Right ventricle myocardium inferior (tissue), 1 donor: ENCODE results near the gene LYPD1. TPM values are rescaled to one million over a fixed set of nuclear protein-coding genes. Genes with fewer than 3 reads are reported as not detected.

ENCODE experiments used
- ATAC-seq: fragments of 200-7000 bp; cut with Tn5 transposase; one replicate; pipeline ENCODE4 v1.9.1; 2020; ENCODE audit warnings: mild to moderate bottlenecking, moderate library complexity
- DNase-seq: peaks from one replicate; pipeline ENCODE4 v3.0.0; 2021; ENCODE audit errors: missing footprints
- intact Hi-C: fragments of 100-400 bp; cut with DNase I; formaldehyde crosslinking; loops from one replicate; pipeline ENCODE4 v1.11.0; 2022
- total RNA-seq: library from RNA; stranded (reverse); fragmentation: NEBNext Ultra II Directional; extraction: Animal tissue kit (Norgen Biotek cat#: 25700); gene quantifications from one replicate; pipeline ENCODE4 v1.2.1, GENCODE V29; 2021
- donor health status: DM: no; HTN: yes; CAD: no; lungs with severe emphysema.

LYPD1 gene
- total RNA-seq, 1 donor from 2014 or later: not detected

- intact Hi-C loops: no loop called here
- peak; percentile 70 for DNase-seq
- peak; percentile 58 for ATAC-seq
These were observed 618 bp upstream of the LYPD1 start for GRCh38 chr2:132670496-132671150.

GRCh38 chr2:132668987-132669907 is 758 bp downstream of the LYPD1 start:
- ATAC-seq (no peak), DNase-seq (no peak)
- intact Hi-C loops: no loop called here

- no peak for ATAC-seq
- DNase-seq: no peak
- intact Hi-C loops: no loop called here
These were observed 1.7 kb downstream of the LYPD1 start for GRCh38 chr2:132668189-132668823.

GRCh38 chr2:132667706-132668105 is 2.3 kb downstream of the LYPD1 start:
- DNase-seq (no peak), ATAC-seq (no peak)
- intact Hi-C loops: no loop called here

- no peak for ATAC-seq
- no peak for DNase-seq
- intact Hi-C loops: no loop called here
These were observed 4.4 kb downstream of the LYPD1 start for GRCh38 chr2:132665401-132666140.

- intact Hi-C loops: no loop called here
- DNase-seq (no peak), ATAC-seq (no peak)
These were observed 5.9 kb downstream of the LYPD1 start for GRCh38 chr2:132664096-132664495.

GRCh38 chr2:132662732-132663131 is 7.3 kb downstream of the LYPD1 start:
- ATAC-seq: no peak
- intact Hi-C loops: no loop called here
- DNase-seq: no peak

GRCh38 chr2:132659331-132659730 is 10.7 kb downstream of the LYPD1 start:
- no peak for DNase-seq
- intact Hi-C loops: no loop called here
- no peak for ATAC-seq

- intact Hi-C loops: no loop called here
- no peak for ATAC-seq
These were observed 13.6 kb downstream of the LYPD1 start for GRCh38 chr2:132656266-132656975.

GRCh38 chr2:132654968-132655367 is 15.0 kb downstream of the LYPD1 start:
- ATAC-seq: no peak
- no peak for DNase-seq
- intact Hi-C loops: no loop called here

More at GRCh38 chr2:132656266-132656975, 13.6 kb downstream of the LYPD1 start:
- DNase-seq: no peak

- ATAC-seq: no peak
- intact Hi-C loops: no loop called here
- DNase-seq: no peak
These were observed 15.7 kb downstream of the LYPD1 start for GRCh38 chr2:132654335-132654734.

- intact Hi-C loops: no loop called here
- ATAC-seq: no peak
- DNase-seq: no peak
These were observed 17.5 kb downstream of the LYPD1 start for GRCh38 chr2:132652474-132652873.

GRCh38 chr2:132651115-132652045 is 18.6 kb downstream of the LYPD1 start:
- DNase-seq (no peak), ATAC-seq (peak; percentile 44)
- intact Hi-C loops: no loop called here

- intact Hi-C loops: no loop called here
- no peak for ATAC-seq
These were observed 23.4 kb downstream of the LYPD1 start for GRCh38 chr2:132646540-132647108.

GRCh38 chr2:132645722-132646539 is 24.1 kb downstream of the LYPD1 start:
- no peak for DNase-seq
- peak; percentile 39 for ATAC-seq
- intact Hi-C loops: no loop called here

More at GRCh38 chr2:132646540-132647108, 23.4 kb downstream of the LYPD1 start:
- no peak for DNase-seq

- ATAC-seq (no peak), DNase-seq (no peak)
- intact Hi-C loops: no loop called here
These were observed 24.8 kb downstream of the LYPD1 start for GRCh38 chr2:132645176-132645575.
